Measurements from ENCODE around the gene SPRN.
"Not testable (repeated sequence)": the region's sequence is repeated elsewhere in the genome, so short reads cannot be mapped to it uniquely, and the experiment has no call there.

Gene SPRN

GRCh38 chr10:133457100-133457841 is 32.8 kb upstream of the SPRN start:
- in situ Hi-C loops (cut with MboI; ENCODE audit: low sequenced_read_pairs), result no loop called here

GRCh38 chr10:133456041-133456951 is 31.9 kb upstream of the SPRN start:
- in situ Hi-C loops (cut with MboI; ENCODE audit: low sequenced_read_pairs), result no loop called here

- in situ Hi-C loops (cut with MboI; ENCODE audit: low sequenced_read_pairs), result no loop called here
These were observed 31.2 kb upstream of the SPRN start for GRCh38 chr10:133455611-133456031.

DNA sequence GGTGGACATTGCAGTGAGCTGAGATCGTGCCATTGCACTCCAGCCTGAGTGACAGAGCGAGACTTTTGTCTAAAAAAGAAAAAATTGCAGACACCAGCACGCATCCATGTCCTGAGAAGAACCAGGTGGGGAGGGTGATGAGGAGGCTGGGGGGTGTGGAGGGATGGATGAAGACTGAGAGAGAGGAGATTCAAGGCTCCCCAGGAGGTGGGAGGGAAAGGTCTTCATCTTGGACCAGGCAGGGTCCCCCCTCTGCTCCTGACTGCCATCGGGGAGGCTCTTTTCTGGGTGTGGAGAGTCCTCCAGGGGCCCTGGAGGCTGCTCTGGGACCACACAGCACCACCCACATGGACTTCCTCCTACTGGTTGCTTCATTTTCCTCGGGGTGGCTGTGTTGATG is 30.8 kb upstream of the SPRN start:
- in situ Hi-C loops (cut with MboI; ENCODE audit: low sequenced_read_pairs), result no loop called here

DNA sequence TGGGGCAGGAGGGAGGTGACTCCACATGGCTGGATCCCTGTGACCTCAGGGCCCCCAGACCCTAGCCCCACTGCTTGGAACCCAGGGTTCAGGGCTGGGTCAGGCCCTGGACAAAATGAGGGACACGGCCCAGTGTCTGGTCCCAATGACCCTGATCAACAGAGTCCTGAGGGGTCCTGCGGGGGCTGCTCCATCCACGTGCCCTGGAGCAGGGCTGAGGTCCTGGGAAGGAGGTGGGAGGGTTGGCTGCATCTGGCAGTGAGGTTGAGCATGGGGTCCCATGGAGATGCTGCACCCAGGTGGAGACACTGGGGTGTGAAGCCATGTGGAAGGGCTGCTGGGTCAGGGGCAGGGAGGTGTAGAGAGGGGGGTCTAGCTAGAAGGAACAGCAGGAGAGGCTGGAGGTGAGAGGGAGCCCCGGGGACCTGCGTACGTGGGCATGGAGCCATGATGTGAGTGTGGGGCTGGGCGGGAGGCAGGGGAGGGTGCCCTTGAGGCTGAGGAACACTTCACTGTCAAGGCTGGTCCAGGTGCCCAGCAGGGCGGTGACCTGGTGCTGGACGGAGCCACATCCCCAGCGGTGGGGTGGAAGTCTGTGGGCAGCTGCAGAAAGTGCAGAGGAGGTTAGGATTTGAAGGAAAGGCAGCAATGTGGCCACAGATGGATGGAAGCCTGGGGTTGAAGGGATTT is 29.9 kb upstream of the SPRN start:
- in situ Hi-C loops (cut with MboI; ENCODE audit: low sequenced_read_pairs), result no loop called here

- in situ Hi-C loops (cut with MboI; ENCODE audit: low sequenced_read_pairs), result no loop called here
These were observed 29.2 kb upstream of the SPRN start, which contains the start of gene SCART1 for GRCh38 chr10:133453516-133454203. SCART1 (plus strand) TSS chr10:133453945; CDS start chr10:133453998, 53 bp downstream.

DNA sequence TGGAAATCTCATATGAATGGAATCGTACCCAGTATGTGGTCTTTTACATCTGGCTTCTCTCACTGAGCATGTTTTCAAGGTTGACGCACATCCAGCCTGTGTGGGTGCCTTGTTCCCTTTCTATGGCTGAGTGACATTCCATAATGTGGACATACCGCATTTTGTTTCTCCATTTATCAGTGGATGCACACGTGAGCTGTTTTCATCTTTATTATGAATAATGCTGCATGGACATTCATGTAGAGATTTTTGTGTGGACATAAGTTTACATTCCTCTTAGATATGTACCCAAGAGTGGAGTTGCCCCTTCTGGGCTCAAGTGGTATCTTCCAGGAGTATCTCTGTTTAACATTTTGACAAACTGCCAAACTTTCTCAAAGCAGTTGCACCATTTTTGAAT is 28.0 kb upstream of the SPRN start:
- in situ Hi-C loops (cut with MboI; ENCODE audit: low sequenced_read_pairs), result no loop called here

- in situ Hi-C loops (cut with MboI; ENCODE audit: low sequenced_read_pairs), result no loop called here
These were observed 26.9 kb upstream of the SPRN start for GRCh38 chr10:133451346-133451745.

- in situ Hi-C loops (cut with MboI; ENCODE audit: low sequenced_read_pairs), result no loop called here
These were observed 23.7 kb upstream of the SPRN start for GRCh38 chr10:133448120-133448519.

DNA sequence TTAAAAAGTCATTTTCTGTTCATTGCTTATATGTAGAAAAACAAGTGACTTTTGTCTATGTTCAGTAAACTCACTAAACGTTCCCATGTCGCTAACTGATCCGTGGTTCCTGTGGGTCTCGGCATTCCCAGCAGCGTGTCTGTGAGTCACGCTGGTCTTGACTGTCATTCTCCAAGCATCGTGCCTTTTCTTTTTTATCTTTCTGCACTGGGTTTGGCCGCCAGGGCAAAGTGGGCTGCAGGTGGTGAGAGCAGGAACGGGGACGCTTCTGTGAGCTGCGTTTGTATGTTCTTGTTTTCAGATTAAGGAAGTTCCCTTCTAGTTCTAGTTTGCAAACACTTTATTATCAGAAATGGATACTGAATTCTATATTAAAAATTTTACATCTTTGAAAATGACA is 22.6 kb upstream of the SPRN start:
- in situ Hi-C loops (cut with MboI; ENCODE audit: low sequenced_read_pairs), result no loop called here

DNA sequence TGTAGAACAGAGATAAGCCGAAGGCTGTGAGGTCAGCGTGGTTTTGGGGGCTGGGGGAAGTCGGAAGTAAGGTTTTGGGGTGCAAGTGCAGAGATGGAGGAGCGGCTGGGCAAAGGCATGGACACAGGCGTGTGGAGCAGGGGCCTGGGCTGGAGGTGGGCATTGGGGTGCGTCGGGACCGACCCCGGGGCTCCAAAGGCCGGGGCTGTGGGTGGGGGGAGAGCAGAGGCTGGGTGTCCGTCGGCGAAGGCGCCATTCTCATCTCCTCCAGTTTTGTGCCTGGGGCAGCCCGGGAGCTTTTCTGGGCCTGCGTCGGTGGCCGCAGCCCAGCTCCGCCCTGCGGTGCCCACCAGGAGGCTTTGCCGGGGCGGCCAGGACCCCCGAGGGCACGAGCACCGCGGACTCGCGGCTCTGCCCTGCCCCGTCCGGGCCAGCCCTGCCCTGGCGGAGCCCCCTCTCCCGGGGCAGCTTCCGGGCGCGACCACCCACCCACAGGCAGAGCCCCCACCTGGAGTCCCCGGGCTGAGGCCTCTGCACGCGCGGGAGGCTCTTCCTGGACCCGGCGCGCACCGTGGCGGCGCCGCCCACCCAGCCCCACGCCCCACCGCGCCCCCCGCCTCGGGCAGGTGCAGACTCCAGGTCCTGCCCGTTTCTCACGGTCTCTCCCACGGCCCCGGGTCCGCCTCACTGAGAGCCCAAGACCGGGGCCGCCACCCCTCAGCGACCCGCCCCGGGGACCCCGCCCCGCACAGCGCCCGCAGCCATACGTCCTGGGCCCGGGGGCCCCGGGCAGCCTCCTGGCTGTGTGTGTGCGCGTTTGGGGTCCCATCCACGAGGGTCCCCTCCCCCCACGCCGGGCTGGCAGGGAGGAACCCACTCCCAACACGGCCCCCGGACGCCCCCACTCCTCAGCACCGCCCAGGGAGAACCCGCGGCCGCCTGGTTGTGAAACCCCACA is 21.6 kb upstream of the SPRN start:
- in situ Hi-C loops (cut with MboI; ENCODE audit: low sequenced_read_pairs), result no loop called here

DNA sequence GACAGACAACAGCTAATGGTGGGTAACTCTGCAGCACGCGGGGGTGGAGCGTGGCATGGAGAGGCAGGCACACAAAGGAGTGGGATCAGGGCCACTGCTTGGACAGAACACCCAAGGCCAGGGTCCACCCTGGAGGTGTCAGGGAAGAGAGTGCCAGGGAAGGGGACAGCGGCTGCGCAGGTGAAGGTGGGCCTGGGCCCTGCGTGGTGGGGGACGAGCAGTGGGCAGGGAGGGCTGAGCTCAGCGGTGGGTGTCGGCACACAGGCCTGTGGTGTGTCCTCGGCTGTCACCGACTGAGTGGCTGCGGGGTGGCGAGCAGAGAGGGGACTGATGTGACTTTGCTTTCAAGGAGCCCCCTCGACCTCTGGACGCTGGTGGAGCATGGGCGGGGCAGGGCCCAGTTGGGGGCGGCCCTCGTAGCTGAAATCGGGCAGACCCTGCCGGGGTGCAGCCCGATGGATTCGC is 20.9 kb upstream of the SPRN start:
- in situ Hi-C loops (cut with MboI; ENCODE audit: low sequenced_read_pairs), result no loop called here

DNA sequence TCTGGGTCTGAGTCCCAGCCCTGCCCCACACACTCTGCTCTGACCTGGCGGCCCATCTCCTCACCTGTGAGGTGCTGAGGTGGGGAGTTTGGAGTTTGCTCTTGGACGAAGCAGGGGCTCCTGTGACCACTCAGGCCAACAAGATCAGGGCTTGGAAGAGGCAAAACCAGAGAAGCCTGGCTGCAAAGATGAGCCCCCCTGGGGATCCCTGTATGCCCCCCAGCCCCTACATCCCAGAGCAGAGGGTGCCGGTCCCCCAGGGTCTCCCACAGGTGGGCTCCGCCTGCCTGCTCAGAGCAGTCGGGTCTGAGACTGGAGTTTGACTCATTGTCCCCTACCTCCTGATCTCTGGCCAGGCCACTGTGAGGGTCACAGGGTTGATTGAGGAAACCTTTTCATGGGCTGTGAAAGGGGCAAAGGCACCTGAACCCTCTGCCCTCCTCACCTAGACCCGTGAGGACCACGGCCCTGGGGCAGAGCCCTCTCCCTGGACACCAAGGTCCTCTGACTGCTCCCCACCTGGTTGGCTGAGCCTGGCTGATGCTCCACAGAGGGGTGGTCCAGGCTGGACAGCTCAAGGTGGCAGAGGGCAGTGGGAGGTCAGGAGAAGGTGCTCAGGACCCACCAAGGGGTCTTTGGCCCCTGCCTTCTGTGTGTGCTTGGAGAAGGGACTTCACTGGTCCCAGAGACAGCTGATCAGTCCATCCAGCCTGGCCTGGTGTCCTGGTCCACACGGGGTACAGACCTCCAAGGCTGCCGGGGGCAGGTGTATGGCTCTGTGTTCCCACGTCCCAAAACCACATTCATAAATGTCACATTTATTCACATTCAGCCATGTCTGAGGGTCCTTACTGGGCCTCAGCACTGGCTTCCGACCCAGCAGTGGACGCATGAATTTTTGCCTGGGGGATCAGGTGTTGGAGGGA is 20.2 kb upstream of the SPRN start:
- in situ Hi-C loops (cut with MboI; ENCODE audit: low sequenced_read_pairs), result no loop called here

DNA sequence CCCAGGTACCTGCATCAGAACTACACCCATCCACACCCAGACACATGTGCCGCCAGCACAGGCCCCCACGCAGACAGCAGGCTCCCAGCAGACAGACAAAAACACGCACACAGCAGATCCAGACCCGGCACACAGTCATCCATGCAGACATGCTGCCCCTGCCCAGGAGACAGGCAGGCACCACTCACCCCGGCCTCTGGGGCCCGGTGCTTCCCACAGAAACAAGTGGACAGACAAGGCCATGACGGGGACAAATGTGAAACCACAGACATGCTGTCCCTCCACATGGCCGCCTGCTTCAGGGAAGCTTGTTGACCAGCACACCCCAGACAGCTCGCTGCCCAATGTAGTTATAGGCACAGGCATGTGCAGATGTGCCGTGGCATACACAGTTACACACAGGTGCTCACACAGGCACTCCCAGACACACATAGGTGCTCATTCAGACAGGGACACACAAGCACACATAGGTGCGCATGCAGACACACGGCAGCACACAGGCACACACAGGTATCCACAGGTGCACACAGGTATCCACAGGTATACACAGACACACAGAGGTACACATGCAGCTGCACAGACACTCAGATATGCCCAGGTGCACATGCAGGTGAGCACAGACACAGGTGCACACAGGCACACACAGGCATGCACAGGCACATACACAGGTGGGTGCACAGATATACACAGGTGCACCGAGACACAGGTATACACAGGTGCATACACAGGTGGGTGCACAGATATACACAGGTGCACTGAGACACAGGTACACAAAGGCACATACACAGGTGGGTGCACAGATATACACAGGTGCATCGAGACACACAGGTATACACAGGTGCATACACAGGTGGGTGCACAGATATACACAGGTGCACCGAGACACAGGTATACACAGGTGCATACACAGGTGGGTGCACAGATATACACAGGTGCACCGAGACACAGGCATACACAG is 18.8 kb upstream of the SPRN start:
- in situ Hi-C loops (cut with MboI; ENCODE audit: low sequenced_read_pairs), result no loop called here

- in situ Hi-C loops (cut with MboI; ENCODE audit: low sequenced_read_pairs), result no loop called here
These were observed 18.0 kb upstream of the SPRN start for GRCh38 chr10:133442191-133442966.

DNA sequence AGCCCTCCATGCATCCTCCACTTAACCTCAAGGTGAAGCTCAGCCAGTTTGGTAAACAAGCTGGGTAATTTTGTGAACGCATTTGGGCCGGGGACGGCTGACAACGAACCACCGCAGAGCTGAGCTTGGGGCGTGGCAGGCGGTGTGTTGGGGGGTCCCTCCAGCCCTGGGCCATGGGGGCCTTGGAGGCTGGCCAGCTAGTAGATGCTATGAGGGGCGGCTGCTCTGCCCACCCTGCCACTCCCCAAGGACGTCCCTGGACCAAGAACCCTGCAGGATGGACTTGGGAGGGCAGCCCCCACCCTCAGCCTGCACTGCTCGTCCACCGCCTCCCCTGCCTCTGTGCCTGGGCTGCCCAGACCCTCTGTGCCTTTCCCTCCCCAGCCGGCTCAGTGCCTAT is 17.4 kb upstream of the SPRN start:
- in situ Hi-C loops (cut with MboI; ENCODE audit: low sequenced_read_pairs), result no loop called here

DNA sequence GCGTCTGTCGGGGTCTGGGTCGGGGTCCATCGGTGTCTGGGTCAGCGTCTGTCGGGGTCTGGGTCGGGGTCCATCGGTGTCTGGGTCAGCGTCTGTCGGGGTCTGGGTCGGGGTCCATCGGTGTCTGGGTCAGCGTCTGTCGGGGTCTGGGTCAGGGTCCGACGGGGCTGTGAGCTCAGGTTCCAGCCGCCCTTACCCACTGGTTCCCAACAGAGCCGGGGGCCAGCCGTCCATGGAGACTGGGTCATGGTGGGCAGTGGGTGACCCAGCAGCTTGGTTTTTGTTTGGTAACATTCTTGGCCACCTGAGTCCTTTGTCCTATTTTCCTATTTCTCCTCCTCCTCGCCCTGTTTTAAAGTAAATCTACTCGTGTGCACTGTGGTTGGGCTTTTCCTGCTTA is 16.9 kb upstream of the SPRN start:
- in situ Hi-C loops (cut with MboI; ENCODE audit: low sequenced_read_pairs), result not testable (repeated sequence)

All from HL-60/S4 treated with phorbol 12-myristate 13-acetate at 8.2 ng/mL for 4 days and 3 days (cell line).